Measurements from ENCODE around the gene TPCN1.

TPCN1 gene

DNA sequence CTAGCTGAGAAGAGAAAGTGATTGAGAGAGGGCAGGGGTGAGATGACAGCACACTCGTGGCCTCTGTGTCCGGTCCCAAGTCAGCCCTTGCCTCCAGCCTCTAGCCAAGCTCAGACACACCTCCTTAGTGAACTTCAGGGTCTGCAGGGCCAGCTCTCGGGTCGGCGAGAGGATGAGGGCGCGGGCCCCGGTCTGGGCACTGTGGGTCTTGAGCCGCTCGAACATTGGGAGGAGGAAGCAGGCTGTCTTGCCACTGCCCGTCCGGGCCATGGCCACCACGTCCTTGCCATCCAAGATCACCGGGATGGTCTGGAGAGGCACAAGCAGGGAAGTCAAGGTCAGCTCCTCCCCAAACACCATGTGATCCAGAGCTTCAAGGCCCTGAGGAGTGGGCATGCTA lies 42.2 kb upstream of the TPCN1 start:
- H3K27me3 ChIP-seq (ENCODE audit: insufficient read depth, low read depth, severe bottlenecking), result no peaks in the 10 kb centered on the region
- no peak overlapping the region for H3K27ac ChIP-seq
- peaks cover 69% of the 10 kb centered on the region for H3K36me3 ChIP-seq
- H3K9me3 ChIP-seq (ENCODE audit: severe bottlenecking), result no peaks in the 10 kb centered on the region
- H3K4me3 ChIP-seq (ENCODE audit: low read depth, low read length), result no peak overlapping the region
- DNase-seq, result no peak
- no peak for TF ChIP-seq CTCF (IDR thresholded peaks at IDR 0.05; ENCODE audit: low read depth, low read length)

DNA sequence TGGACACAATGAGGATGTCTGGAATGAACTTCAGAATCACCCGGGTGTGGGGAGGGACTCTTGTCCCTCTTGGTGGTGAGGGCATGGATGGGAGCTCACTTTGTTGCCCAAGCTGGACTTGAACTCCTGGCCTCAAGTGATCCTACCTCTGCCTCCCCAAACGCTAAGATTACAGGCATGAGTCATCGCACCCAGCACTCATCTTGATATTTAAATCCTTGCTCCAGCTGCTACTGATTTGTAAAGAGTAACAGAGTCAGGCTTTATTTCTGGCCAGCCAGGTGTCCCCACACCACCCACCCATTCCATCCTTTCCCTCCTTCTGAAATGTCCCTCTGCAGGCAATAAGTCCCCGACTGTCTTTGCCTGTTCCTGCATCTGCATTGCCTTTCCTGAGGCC lies 40.9 kb upstream of the TPCN1 start:
- H3K36me3 ChIP-seq, result peaks cover 61% of the 10 kb centered on the region
- H3K9me3 ChIP-seq (ENCODE audit: severe bottlenecking), result no peaks in the 10 kb centered on the region
- H3K4me3 ChIP-seq (ENCODE audit: low read depth, low read length), result no peak overlapping the region
- peak; percentile 44 for DNase-seq
- H3K27me3 ChIP-seq (ENCODE audit: insufficient read depth, low read depth, severe bottlenecking), result no peaks in the 10 kb centered on the region
- H3K27ac ChIP-seq, result no peak overlapping the region
- no peak for TF ChIP-seq CTCF (IDR thresholded peaks at IDR 0.05; ENCODE audit: low read depth, low read length)

DNA sequence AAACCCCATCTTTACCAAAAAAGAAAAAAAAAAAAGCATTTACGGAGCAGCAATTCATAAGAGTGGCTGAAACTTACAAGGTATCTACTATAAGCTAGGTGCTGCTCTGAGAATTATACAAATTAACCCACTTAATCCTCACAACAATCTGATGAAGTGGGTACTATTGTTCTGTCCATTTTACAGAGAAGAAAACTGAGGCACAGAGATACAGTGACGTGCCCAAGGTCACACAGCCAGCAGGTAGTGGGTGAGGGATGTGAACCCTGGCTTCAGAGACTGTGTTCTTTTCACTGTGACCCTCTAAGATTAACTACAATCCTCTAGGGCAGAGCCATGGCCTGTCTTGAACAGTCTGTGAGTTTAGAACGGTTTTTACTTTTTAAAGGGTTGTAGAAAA lies 39.3 kb upstream of the TPCN1 start:
- Histone ChIP-seq H3K9me3 (ENCODE audit: severe bottlenecking) (no peaks in the 10 kb centered on the region), H3K4me3 (ENCODE audit: low read depth, low read length) (no peak overlapping the region), H3K36me3 (peaks cover 56% of the 10 kb centered on the region), H3K27me3 (ENCODE audit: insufficient read depth, low read depth, severe bottlenecking) (no peaks in the 10 kb centered on the region), H3K27ac (no peak overlapping the region)
- TF ChIP-seq CTCF (IDR thresholded peaks at IDR 0.05; ENCODE audit: low read depth, low read length), result no peak
- no peak for DNase-seq

DNA sequence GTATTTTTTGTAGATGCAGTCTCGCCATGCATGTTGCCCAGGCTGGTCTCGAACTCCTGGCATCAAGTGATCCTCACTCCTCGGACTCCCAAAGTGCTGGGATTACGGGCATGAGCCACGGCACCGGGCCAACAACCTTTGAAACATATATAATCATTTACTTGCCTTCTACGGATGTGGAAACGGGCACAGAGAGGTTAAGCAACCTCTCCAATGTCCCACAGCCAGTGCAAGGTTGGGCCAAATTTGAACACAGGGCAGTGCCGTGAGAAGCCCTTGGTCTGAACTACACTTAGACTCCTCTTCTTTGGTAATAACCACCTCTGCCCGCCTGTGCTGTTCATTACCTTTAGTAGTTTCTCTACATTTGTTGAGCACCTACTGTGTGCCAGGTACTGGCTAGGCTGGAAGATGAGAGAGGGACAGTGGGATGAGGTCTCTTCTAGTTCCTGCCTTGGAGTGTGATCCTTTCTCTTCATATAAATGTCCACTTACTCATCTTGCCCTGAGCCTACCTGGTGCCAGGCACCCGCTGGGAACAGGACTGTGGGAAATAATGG lies 38.2 kb upstream of the TPCN1 start:
- Histone ChIP-seq H3K36me3 (peaks cover 52% of the 10 kb centered on the region), H3K9me3 (ENCODE audit: severe bottlenecking) (no peaks in the 10 kb centered on the region), H3K27me3 (ENCODE audit: insufficient read depth, low read depth, severe bottlenecking) (no peaks in the 10 kb centered on the region), H3K27ac (no peak overlapping the region), H3K4me3 (ENCODE audit: low read depth, low read length) (no peak overlapping the region)
- no peak for DNase-seq
- no peak for TF ChIP-seq CTCF (IDR thresholded peaks at IDR 0.05; ENCODE audit: low read depth, low read length)

GRCh38 chr12:113184098-113184899 lies 37.0 kb upstream of the TPCN1 start:
- Histone ChIP-seq H3K4me3 (ENCODE audit: low read depth, low read length) (peak overlapping the region; percentile 96), H3K27me3 (ENCODE audit: insufficient read depth, low read depth, severe bottlenecking) (no peaks in the 10 kb centered on the region), H3K9me3 (ENCODE audit: severe bottlenecking) (no peaks in the 10 kb centered on the region), H3K36me3 (peaks cover 48% of the 10 kb centered on the region), H3K27ac (no peak overlapping the region)
- no peak for TF ChIP-seq CTCF (IDR thresholded peaks at IDR 0.05; ENCODE audit: low read depth, low read length)
- DNase-seq, result no peak

GRCh38 chr12:113184900-113185179 lies 36.4 kb upstream of the TPCN1 start:
- Histone ChIP-seq H3K9me3 (ENCODE audit: severe bottlenecking) (no peaks in the 10 kb centered on the region), H3K36me3 (peaks cover 44% of the 10 kb centered on the region), H3K27ac (peak overlapping the region; percentile 93), H3K27me3 (ENCODE audit: insufficient read depth, low read depth, severe bottlenecking) (no peaks in the 10 kb centered on the region), H3K4me3 (ENCODE audit: low read depth, low read length) (peak overlapping the region; percentile 96)
- no peak for TF ChIP-seq CTCF (IDR thresholded peaks at IDR 0.05; ENCODE audit: low read depth, low read length)
- DNase-seq, result peak; percentile 85

Measured in WERI-Rb-1 (cell line).